Fibroblast of skin of abdomen (primary cell): Measurements from ENCODE around the gene UCP2.
A peak's percentile ranks its signal among the peaks of the same experiment; 100 is the strongest.

Experiments
- DNase-seq: peaks from one replicate; pipeline ENCODE4 v3.0.0-alpha.2; 2013

Gene UCP2

GRCh38 chr11:73969991-73970800, 12.4 kb downstream of the UCP2 start:
- DNase-seq, result no peak

DNA sequence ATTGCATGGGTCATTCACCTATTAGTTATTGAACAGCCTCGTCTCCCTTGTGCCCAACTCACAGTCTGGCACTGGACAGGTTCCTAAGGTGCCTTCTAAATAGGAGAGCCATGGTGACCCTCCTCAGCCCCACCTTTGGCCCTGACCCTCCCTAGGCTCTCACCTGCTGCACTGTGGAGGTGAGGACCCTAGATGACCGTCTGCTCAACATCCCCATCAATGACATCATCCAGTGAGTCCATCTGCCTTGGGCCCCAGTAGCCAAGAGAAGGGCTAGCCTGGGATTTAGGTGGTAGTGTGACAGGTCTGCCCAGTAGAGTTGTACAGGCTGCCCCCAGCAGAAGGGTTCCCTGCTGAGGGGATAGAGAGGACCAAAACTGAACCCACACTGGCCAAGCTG, 13.6 kb downstream of the UCP2 start:
- DNase-seq, result no peak

DNA sequence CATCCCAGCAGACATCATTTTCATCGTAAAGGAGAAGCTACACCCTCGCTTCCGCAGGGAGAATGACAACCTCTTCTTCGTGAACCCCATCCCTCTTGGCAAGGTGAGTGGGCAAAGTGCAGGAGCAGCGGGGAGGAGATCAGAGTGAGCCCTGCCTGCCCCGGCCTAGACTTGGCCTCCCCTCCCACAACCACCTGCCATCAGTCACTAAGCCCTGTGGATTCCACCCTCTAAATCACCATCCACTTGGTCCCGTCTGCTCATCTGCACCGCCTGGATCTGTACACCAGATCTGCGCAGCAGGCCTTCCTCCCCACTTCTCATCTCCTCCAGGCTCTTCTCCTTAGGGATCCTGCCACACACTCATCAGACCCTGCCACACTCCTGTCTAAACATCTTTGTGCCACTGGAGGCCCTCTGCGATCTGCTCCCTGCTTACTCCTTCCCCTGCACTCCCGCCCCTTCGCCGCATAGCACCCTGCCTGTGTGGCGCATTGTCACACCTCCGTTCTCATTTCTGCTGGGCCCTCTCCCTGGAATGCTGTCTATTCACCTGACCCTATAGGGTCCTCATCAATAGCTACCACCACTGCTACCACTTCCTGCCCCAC, 14.2 kb downstream of the UCP2 start:
- DNase-seq, result no peak

GRCh38 chr11:73965764-73966121, 16.9 kb downstream of the UCP2 start:
- no peak for DNase-seq

DNA sequence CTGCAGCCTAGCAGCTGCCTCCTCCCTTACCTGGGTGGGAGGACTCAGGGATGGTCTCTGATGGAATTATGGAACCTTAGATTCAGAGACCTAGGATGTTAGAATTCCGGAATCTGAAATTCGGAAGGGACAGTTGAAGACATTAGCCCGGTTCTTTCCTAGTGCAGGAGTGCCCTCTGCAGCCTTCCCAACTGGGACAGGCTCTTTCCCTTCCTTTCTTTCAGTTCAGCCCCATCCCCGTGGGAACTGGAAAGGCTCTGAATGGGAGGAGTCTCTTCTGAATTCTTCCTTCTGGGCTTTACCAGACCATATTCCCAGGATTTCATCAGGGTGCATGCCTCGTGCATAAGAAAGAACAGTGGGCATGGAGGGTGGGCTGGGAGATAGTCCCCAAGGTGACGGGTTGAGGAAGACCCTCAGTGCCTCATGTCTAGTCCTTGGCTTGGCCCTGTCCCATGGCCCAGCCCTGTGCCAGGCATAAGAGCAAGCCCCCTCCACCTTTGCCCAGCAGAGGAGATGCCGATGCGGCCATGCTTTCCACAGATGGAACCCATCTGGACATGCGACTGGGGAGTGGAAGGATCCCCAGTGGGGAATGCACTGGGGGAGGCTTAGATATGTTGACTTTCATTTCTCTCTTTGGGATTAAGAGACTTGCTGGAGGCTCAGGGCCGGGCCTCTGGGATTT, 17.4 kb downstream of the UCP2 start:
- DNase-seq, result peak; percentile 32

DNA sequence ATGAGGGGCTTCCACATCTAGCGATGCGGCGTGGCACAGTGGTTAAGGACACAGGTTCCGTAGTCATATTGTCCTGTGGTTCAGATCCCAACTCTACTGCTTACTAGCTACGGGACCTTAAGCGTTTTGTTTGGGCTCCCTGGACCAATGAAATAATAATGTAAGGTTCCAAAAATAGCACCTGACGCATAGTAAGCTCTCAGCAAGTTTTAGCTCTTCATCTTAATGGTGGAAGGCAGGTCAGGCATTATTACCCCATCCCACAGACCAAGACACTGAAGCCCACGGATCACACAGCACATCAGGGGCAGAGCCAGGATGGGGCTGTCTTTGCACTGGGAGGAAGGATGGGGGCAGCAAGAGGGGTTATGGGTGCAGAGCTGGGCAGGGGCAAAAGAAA, 18.8 kb downstream of the UCP2 start:
- no peak for DNase-seq

- no peak for DNase-seq
Measured at GRCh38 chr11:73962101-73962705, 20.4 kb downstream of the UCP2 start.

DNA sequence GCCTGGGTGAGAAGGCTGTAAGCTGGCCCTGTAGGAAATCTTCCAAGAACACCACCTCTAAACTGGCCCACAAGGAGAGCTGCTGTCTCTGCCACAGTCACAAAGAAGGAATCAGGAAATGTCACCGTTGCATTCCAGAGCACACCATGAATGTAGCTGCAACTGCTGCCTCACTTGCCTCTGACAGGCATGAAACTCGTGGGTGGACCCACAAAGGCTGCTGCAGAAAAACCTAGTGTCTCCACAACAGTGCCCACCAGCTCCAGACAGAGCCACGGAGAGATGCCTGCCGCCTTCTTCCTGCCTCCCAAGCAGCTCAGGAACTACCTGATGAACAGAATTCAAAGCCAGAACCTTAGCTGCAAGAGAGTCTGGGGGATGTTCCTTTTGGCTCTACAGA, 21.3 kb downstream of the UCP2 start:
- peak; percentile 46 for DNase-seq

GRCh38 chr11:73958521-73959141, 24.0 kb downstream of the UCP2 start:
- no peak for DNase-seq

DNA sequence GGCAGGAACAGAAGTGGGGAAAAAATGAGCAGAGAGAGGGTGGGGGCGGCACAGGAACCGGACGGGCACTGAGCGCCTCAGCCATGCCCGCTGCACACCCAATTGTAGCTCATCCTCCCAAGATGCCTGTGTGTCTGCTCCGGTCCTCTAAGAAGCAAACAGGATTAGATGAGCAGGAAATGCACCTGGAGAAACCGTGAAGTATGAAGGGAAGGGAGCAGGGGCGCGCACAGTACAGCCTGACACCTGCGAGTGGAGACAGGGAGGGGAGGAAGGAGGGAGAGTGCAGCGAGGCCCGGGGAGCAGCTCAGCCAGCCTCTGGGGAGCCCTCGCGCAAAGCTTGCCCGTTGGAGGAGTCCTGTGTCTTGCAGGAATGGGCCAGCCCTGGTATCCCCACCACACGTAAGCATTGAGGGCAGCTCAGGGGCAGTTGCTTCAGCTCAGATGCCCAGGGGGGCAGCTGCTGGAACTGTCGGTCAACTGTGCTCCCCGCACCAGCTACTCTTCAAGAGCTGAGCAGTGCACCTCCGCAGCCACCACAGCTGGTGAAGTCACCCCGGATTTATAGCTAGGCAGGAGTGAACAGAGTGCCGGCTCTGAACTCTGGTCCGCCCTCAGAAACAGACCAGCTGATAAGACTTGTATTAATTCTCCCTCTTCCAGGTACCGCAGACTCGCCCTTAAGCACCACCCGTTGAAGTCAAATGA, 24.8 kb downstream of the UCP2 start:
- DNase-seq, result no peak

- no peak for DNase-seq
Measured at GRCh38 chr11:73956876-73957653, 25.6 kb downstream of the UCP2 start.

DNA sequence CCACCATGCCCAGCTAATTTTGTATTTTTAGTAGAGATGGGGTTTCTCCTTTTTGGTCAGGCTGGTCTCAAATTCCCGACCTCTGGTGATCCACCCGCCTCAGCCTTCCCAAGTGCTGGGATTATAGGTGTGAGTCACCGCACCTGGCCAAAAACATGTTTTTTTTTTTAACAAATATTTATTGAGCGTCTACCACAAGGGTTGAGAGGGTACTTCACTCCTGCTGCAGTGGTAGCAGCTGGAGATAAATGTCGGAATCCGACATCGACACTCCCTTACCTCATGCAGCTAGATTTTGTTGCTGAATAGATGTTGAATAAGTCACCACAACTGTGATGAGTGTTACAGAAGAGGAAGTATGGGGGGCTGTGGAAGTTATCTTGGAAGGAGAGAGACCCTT, 30.8 kb downstream of the UCP2 start:
- DNase-seq, result no peak

GRCh38 chr11:73950869-73951710, 31.6 kb downstream of the UCP2 start, which contains the start of gene DNAJB13:
TSS of gene DNAJB13 (plus strand) at chr11:73951026. CDS start at chr11:73951070, 44 bp downstream.
- DNase-seq, result peak; percentile 25

GRCh38 chr11:73949912-73950311, 32.7 kb downstream of the UCP2 start:
- DNase-seq, result no peak

DNA sequence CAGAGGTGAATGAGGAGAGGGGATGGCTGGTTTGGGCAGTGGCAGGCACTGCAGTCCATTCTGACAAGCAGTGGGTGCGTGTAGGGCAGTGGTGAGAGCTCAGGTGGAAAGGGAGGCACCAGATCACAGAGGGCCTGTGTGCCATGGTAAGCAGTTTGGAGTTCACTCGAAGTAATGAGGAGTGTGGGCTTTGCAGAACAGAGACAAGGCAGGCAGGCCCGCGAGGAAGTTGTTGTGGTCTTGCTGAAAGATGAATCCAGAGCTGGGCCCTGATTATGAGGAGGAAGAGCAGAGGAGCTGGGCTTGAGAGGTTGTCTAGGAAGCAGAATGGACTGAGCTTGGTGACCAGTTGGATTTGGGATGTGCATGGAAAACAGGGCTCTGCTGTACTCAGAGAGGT, 33.4 kb downstream of the UCP2 start:
- no peak for DNase-seq

DNA sequence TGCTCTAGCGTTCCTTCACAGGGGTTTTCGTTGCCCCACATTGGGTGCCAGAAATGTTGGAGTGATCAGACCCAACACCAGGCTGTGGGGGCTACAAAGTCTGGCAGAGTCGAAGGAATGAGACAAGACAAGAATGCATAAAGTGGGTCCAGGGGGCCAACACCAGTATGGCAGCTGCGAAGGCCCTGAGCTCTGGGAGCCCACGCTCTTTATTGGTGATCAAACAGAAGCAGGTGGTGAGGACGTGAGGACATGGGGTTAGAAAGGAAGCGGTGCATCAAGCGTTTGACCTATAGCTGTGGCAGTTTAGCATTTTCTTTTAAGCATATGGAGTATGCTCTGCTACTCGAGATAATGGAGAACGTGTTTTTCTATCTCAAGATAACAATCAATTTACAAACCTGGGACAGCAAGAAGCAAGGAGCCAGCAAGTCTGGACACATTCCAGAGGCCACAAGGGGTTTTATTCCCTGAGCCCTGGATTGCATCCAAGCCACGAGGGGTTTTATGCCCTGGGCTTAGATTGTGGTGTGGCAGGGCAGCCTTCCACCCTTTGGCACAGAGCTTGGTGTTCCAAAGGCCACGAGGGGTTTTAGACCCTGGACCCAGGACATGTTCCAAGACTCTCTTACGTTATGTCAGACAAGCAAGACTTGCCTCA, 35.7 kb downstream of the UCP2 start:
- DNase-seq, result no peak

DNA sequence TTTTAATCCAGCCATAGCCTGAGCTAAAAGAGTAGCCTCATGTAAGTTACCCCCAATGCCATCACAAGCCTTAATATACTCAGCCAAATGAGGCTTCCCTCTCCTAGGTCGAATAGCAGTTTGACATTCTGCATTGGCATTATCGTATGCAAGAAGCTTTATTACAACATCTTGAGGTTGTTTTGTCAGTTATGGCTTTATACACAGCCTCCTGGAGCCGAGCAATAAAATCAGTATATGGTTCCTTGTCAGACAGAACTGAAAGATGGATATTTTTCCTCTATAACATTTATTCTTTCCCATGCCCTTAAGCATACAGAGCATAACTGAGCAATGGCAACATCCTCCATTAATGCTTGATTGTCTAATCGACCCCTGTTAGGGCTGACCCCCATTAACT, 37.2 kb downstream of the UCP2 start:
- no peak for DNase-seq

DNA sequence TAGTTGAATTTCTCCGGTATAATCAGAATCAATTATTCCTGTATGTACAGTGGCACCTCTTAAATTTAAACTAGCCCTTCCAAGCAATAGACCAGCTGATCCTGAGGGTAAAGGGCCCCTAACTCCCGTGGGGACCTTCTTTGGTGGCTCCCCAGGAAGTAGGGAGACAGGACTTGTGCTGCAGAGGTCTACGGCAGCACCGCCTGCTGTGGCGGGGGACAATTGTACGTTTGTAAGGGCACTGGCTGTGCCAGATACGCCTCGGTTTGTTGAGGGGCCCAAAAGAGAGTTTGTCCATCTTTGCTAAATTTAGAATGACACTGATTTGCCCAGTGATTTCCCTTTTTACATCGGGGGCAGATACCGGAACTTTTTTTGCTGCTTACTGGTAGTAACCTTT, 37.7 kb downstream of the UCP2 start:
- no peak for DNase-seq

- DNase-seq, result no peak
Measured at GRCh38 chr11:73944085-73944484, 38.6 kb downstream of the UCP2 start.

- no peak for DNase-seq
Measured at GRCh38 chr11:73942010-73942409, 40.6 kb downstream of the UCP2 start.
